HCT116 (cell line): ENCODE data around the gene CUL5. TPM values are rescaled to one million over a fixed set of nuclear protein-coding genes. Genes with fewer than 3 reads are reported as not detected.

ENCODE experiments used
- ATAC-seq: fragments of 200-7000 bp; cut with Tn5 transposase; 2 replicates; pipeline ENCODE4 v1.9.1; 2020; ENCODE audit warnings: mild to moderate bottlenecking, moderate library complexity
- BruUV-seq: library from RNA; stranded (reverse); fragments of 400-500 nt; replicated peaks from 2 replicates; lab custom pipeline; 2021; lab: Mats Ljungman, UMichigan
- CTCF ChIA-PET: fragments of 300-600 bp; sonication (Branson Sonifier 250); formaldehyde crosslinking; loops from one replicate; lab custom pipeline; 2021; ENCODE audit warnings: antibody characterized with exemption; lab: Charles Lee
- POLR2A ChIA-PET: fragments of 300-600, 350-600 bp; sonication (Branson Sonifier 250); formaldehyde crosslinking; loops from one replicate; lab custom pipeline; 2021; ENCODE audit warnings: antibody characterized with exemption; lab: Charles Lee
- RAD21 ChIA-PET, 2 experiments: fragments of 300-600 bp; sonication (Branson Sonifier 250); formaldehyde crosslinking; loops; one replicate each; lab custom pipeline; 2023; ENCODE audit warnings: low total read pairs in 2 of 2; ENCODE audit not compliant: uncharacterized antibody in 2 of 2, unreplicated experiment in 2 of 2, low non-redundant PET in 1 of 2; lab: Charles Lee
- DNase-seq: peaks from one replicate; pipeline ENCODE4 v3.0.0-alpha.2; 2010; ENCODE audit warnings: low read depth, low spot score
- H2AFZ ChIP-seq: fragments of 200-600 bp; shearing (Covaris generic), sonication (generic); 2 replicates; pipeline ENCODE4 v1.6.1; 2017; ENCODE audit warnings: low read depth, mixed run types, mixed read lengths, antibody characterized with exemption, low read length; ENCODE audit not compliant: poor library complexity, severe bottlenecking
- H3K27ac ChIP-seq: 2 replicates; pipeline ENCODE4 v1.5.1; 2012; ENCODE audit warnings: low read depth, low read length
- H3K27me3 ChIP-seq: fragments of 200-600 bp; sonication (generic); 2 replicates; pipeline ENCODE4 v1.6.1; 2016; ENCODE audit warnings: mixed run types, low read length, mixed read lengths; ENCODE audit not compliant: insufficient read depth
- H3K36me3 ChIP-seq, 2 experiments: fragments of 200-500 bp in 1 of 2; fragments of 200-600 bp in 1 of 2; sonication (Bioruptor generic) in 1 of 2; sonication (generic) in 1 of 2; 2 replicates each; pipeline versions ENCODE4 v1.5.1 to v1.6.1; 2014 to 2016; ENCODE audit warnings: low read length in 2 of 2, inconsistent platforms in 1 of 2, mixed read lengths in 1 of 2, mixed run types in 1 of 2; ENCODE audit not compliant: insufficient read depth in 2 of 2, control insufficient read depth in 1 of 2
- H3K4me1 ChIP-seq, 2 experiments: fragments of 200-600 bp in 1 of 2; sonication (generic) in 1 of 2; 2 replicates each; pipeline versions ENCODE4 v1.5.1 to v1.6.1; 2012 to 2017; ENCODE audit warnings: low read length in 2 of 2, inconsistent platforms in 1 of 2, mild to moderate bottlenecking in 1 of 2, mixed read lengths in 1 of 2, mixed run types in 1 of 2, moderate library complexity in 1 of 2; ENCODE audit not compliant: insufficient read depth in 2 of 2, control insufficient read depth in 1 of 2
- H3K4me2 ChIP-seq: fragments of 200-600 bp; sonication (generic); 2 replicates; pipeline ENCODE4 v1.6.1; 2017; ENCODE audit warnings: mixed run types, low read length, mixed read lengths
- H3K4me3 ChIP-seq, 2 experiments: fragments of 200-600 bp in 1 of 2; sonication (generic) in 1 of 2; replicated peaks in 1 of 2; 2 replicates each; pipeline ENCODE4 v1.5.1; 2011 to 2016; ENCODE audit warnings: low read length in 2 of 2, control low read depth in 1 of 2, low read depth in 1 of 2, mild to moderate bottlenecking in 1 of 2, mixed read lengths in 1 of 2, mixed run types in 1 of 2
- H3K79me2 ChIP-seq: fragments of 200-600 bp; sonication (generic); 2 replicates; pipeline ENCODE4 v1.6.1; 2017; ENCODE audit warnings: mild to moderate bottlenecking, mixed run types, low read length, moderate library complexity, mixed read lengths; ENCODE audit not compliant: insufficient read depth
- H3K9ac ChIP-seq: fragments of 200-600 bp; sonication (generic); 2 replicates; pipeline ENCODE4 v1.6.1; 2016; ENCODE audit warnings: low read length, mixed read lengths
- H3K9me2 ChIP-seq: fragments of 200-600 bp; sonication (generic), shearing (Covaris generic); 2 replicates; pipeline ENCODE4 v1.6.1; 2017; ENCODE audit warnings: mixed run types, mild to moderate bottlenecking, moderate library complexity; ENCODE audit not compliant: insufficient read depth
- H3K9me3 ChIP-seq, 2 experiments: fragments of 200-500 bp in 1 of 2; fragments of 200-600 bp in 1 of 2; sonication (Bioruptor generic) in 1 of 2; sonication (generic) in 1 of 2; 2 replicates each; pipeline ENCODE4 v1.6.1; 2014 to 2017; ENCODE audit warnings: low read length in 2 of 2, mixed read lengths in 2 of 2, inconsistent platforms in 1 of 2, low read depth in 1 of 2, mild to moderate bottlenecking in 1 of 2, mixed run types in 1 of 2, moderate library complexity in 1 of 2; ENCODE audit not compliant: control insufficient read depth in 1 of 2, insufficient read depth in 1 of 2
- H4K20me1 ChIP-seq: fragments of 200-600 bp; sonication (generic), shearing (Covaris generic); 2 replicates; pipeline ENCODE4 v1.6.1; 2017; ENCODE audit warnings: mixed run types, mild to moderate bottlenecking, moderate library complexity; ENCODE audit not compliant: insufficient read depth
- CEBPB ChIP-seq: IDR thresholded peaks from 2 replicates; pipeline ENCODE4 v1.6.1; 2012; ENCODE audit warnings: low read depth
- ELF1 ChIP-seq: IDR thresholded peaks from 2 replicates; pipeline ENCODE4 v1.6.1; 2012; ENCODE audit warnings: low read depth, borderline replicate concordance
- EZH2phosphoT487 ChIP-seq: fragments of 200-600 bp; IDR thresholded peaks from 2 replicates; pipeline ENCODE4 v1.6.1; 2018; ENCODE audit warnings: antibody characterized with exemption, borderline replicate concordance
- SIN3A ChIP-seq: IDR thresholded peaks from 2 replicates; pipeline ENCODE4 v1.6.1; 2012; ENCODE audit warnings: low read depth
- SRF ChIP-seq: IDR thresholded peaks from 2 replicates; pipeline ENCODE4 v1.6.1; 2012; ENCODE audit warnings: low read depth
- TCF7L2 ChIP-seq: IDR thresholded peaks from 2 replicates; pipeline ENCODE4 v1.7.0; 2011; ENCODE audit warnings: borderline replicate concordance, inconsistent platforms; ENCODE audit not compliant: insufficient read depth, insufficient read length; ENCODE audit errors: extremely low read depth
- YY1 ChIP-seq: IDR thresholded peaks from 2 replicates; pipeline ENCODE4 v1.6.1; 2011; ENCODE audit warnings: low read length, low read depth, moderate library complexity, mild to moderate bottlenecking; ENCODE audit not compliant: insufficient replicate concordance; ENCODE audit errors: extremely low read depth
- ZFX ChIP-seq: fragments of 450-650 bp; IDR thresholded peaks from 2 replicates; pipeline ENCODE4 v1.6.1; 2017
- intact Hi-C: fragments of 100-400 bp; cut with micrococcal nuclease; formaldehyde crosslinking; loops from 2 replicates; pipeline ENCODE4 v1.10.0; 2022
- total RNA-seq: library from RNA; stranded (reverse); gene quantifications from one replicate; pipeline ENCODE4 v1.2.1, GENCODE V29; 2021; ENCODE audit not compliant: unreplicated experiment
- TF ChIP-seq, protein P1 (sequence below), 3 experiments: fragments of 200-600 bp in 1 of 3; sonication (generic) in 1 of 3; IDR thresholded peaks in 2 of 3; conservative IDR thresholded peaks in 1 of 3; 2 replicates each; pipeline ENCODE4 v1.5.1; 2012 to 2017; ENCODE audit warnings: low read depth in 2 of 3, low read length in 2 of 3, antibody characterized with exemption in 1 of 3, borderline replicate concordance in 1 of 3, control low read depth in 1 of 3, mild to moderate bottlenecking in 1 of 3, mixed read lengths in 1 of 3, mixed run types in 1 of 3, moderate library complexity in 1 of 3; ENCODE audit not compliant: insufficient read depth in 1 of 3
- TF ChIP-seq, protein P2 (sequence below): IDR thresholded peaks from 2 replicates; pipeline ENCODE4 v1.6.1; 2012
- TF ChIP-seq, protein P3 (sequence below): IDR thresholded peaks from 2 replicates; pipeline ENCODE4 v1.6.1; 2012

CUL5 gene
- total RNA-seq, 1 experiment from 2014 or later: 41.9 TPM

DNA sequence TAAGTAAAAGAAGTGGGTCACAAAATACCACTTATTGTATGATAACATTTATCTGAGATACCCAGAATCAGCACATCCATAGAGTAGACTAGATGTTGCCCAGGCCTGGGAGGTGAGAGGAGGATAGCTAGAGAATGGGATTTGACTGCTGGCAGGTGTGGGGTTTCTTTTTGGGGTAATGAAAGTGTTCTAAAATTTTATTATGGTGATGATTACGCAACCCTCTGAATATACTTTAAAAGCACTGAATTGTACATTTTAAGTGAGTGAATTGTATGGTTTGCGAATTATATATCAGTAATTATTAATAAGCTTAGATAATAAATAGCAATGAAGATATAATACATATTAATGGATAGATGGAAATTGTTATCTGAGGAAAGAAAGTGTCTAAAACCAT, 77.0 kb downstream of the CUL5 start:
- Histone ChIP-seq H3K9me2 (no peaks in the 10 kb centered on the region), H3K79me2 (no peaks in the 10 kb centered on the region)
- TF ChIP-seq TCF7L2 (no peak), SIN3A (no peak), ELF1 (no peak), SRF (no peak), YY1 (no peak), ZFX (no peak), EZH2phosphoT487 (no peak), CEBPB (no peak)
- TF ChIP-seq, protein P1, sequence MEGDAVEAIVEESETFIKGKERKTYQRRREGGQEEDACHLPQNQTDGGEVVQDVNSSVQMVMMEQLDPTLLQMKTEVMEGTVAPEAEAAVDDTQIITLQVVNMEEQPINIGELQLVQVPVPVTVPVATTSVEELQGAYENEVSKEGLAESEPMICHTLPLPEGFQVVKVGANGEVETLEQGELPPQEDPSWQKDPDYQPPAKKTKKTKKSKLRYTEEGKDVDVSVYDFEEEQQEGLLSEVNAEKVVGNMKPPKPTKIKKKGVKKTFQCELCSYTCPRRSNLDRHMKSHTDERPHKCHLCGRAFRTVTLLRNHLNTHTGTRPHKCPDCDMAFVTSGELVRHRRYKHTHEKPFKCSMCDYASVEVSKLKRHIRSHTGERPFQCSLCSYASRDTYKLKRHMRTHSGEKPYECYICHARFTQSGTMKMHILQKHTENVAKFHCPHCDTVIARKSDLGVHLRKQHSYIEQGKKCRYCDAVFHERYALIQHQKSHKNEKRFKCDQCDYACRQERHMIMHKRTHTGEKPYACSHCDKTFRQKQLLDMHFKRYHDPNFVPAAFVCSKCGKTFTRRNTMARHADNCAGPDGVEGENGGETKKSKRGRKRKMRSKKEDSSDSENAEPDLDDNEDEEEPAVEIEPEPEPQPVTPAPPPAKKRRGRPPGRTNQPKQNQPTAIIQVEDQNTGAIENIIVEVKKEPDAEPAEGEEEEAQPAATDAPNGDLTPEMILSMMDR (IDR thresholded peaks at IDR 0.05 in 2 of 3, conservative IDR thresholded peaks at IDR 0.05 in 1 of 3; ENCODE audit: borderline replicate concordance in 1 of 3, insufficient read depth in 1 of 3, low read depth in 2 of 3, low read length in 2 of 3): no peak
- TF ChIP-seq, protein P2, sequence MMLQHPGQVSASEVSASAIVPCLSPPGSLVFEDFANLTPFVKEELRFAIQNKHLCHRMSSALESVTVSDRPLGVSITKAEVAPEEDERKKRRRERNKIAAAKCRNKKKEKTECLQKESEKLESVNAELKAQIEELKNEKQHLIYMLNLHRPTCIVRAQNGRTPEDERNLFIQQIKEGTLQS: no peak
- TF ChIP-seq, protein P3, sequence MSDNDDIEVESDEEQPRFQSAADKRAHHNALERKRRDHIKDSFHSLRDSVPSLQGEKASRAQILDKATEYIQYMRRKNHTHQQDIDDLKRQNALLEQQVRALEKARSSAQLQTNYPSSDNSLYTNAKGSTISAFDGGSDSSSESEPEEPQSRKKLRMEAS: no peak
- TF ChIP-seq, all 23 proteins: peak for 0
- no peaks in the 10 kb centered on the region for H3K9me3 ChIP-seq
- H3K4me3 ChIP-seq: no peak overlapping the region
- no peaks in the 10 kb centered on the region; the same call in 1 of the 2 replicates for H4K20me1 ChIP-seq
- no peak overlapping the region for H2AFZ ChIP-seq
- no peak overlapping the region for H3K9ac ChIP-seq
- DNase-seq (no peak), ATAC-seq (no peak)
- no peaks in the 10 kb centered on the region for H3K27me3 ChIP-seq
- POLR2A ChIA-PET: no interaction called here
- no peak overlapping the region for H3K27ac ChIP-seq
- 0 out of 4 replicates have a peak, but pooled peaks cover 0 to 4% of the 10 kb centered on the region in 2 experiments for H3K36me3 ChIP-seq
- no peak overlapping the region for H3K4me2 ChIP-seq
- RAD21 ChIA-PET: no interaction called here
- BruUV-seq: no TSS peak
- H3K4me1 ChIP-seq: no peaks in the 10 kb centered on the region
- CTCF ChIA-PET: no interaction called here
- intact Hi-C loops: no loop called here
